Fibroblast of lung (primary cell): ENCODE measurements around the gene CHST11. TPM values are rescaled to one million over a fixed set of nuclear protein-coding genes. Genes with fewer than 3 reads are reported as not detected.

Experiments used
- DNase-seq, 2 donors: peaks; one replicate each; pipeline versions ENCODE4 v3.0.0 to v3.0.0-alpha.2; 2010; ENCODE audit warnings: low read depth in 2 of 2
- H2AFZ ChIP-seq: 2 replicates; pipeline ENCODE4 v1.5.1; 2012; ENCODE audit warnings: low read length, control low read depth, inconsistent platforms
- H3K27ac ChIP-seq: 2 replicates; pipeline ENCODE4 v1.5.1; 2011; ENCODE audit warnings: low read length, control low read depth; ENCODE audit not compliant: insufficient read depth
- H3K27me3 ChIP-seq: 2 replicates; pipeline ENCODE4 v1.5.1; 2011; ENCODE audit warnings: mild to moderate bottlenecking, low read length; ENCODE audit not compliant: control insufficient read depth, insufficient read depth
- H3K36me3 ChIP-seq: 2 replicates; pipeline ENCODE4 v1.5.1; 2011; ENCODE audit warnings: low read length; ENCODE audit not compliant: control insufficient read depth, insufficient read depth
- H3K4me1 ChIP-seq: 2 replicates; pipeline ENCODE4 v1.5.1; 2011; ENCODE audit warnings: low read length; ENCODE audit not compliant: control insufficient read depth, insufficient read depth; ENCODE audit errors: extremely low read depth
- H3K4me2 ChIP-seq: 2 replicates; pipeline ENCODE4 v1.5.1; 2011; ENCODE audit warnings: low read length, control low read depth; ENCODE audit not compliant: insufficient read depth; ENCODE audit errors: extremely low read depth
- H3K4me3 ChIP-seq, 4 experiments: fragments of 200-600 bp in 1 of 4; sonication (generic) in 1 of 4; replicated peaks in 1 of 4; 2 replicates each; pipeline ENCODE4 v1.5.1; 2011 to 2016; ENCODE audit warnings: low read length in 4 of 4, low read depth in 3 of 4, mild to moderate bottlenecking in 3 of 4, control low read depth in 2 of 4, inconsistent platforms in 1 of 4, mixed read lengths in 1 of 4; ENCODE audit not compliant: insufficient read depth in 1 of 4; ENCODE audit errors: control extremely low read depth in 1 of 4
- H3K79me2 ChIP-seq: 2 replicates; pipeline ENCODE4 v1.5.1; 2012; ENCODE audit warnings: mild to moderate bottlenecking, low read length, inconsistent platforms; ENCODE audit not compliant: control insufficient read depth, insufficient read depth
- H3K9ac ChIP-seq: 2 replicates; pipeline ENCODE4 v1.5.1; 2011; ENCODE audit warnings: mild to moderate bottlenecking, low read length, control low read depth; ENCODE audit not compliant: insufficient read depth
- H3K9me3 ChIP-seq: 2 replicates; pipeline ENCODE4 v1.5.1; 2012; ENCODE audit warnings: low read depth, low read length; ENCODE audit not compliant: control insufficient read depth, insufficient read depth
- H4K20me1 ChIP-seq: 2 replicates; pipeline ENCODE4 v1.5.1; 2011; ENCODE audit warnings: low read length; ENCODE audit not compliant: control insufficient read depth, insufficient read depth; ENCODE audit errors: extremely low read depth
- EZH2 ChIP-seq: IDR thresholded peaks from 2 replicates; pipeline ENCODE4 v1.5.1; 2012; ENCODE audit warnings: low read length, control low read depth, mild to moderate bottlenecking; ENCODE audit errors: missing control alignments
- polyA plus RNA-seq, 2 donors: library from polyadenylated mRNA; depleted of rRNA in 1 of 2; stranded (reverse) in 1 of 2; unstranded in 1 of 2; fragments of >200 nt; gene quantifications; 2 replicates each; pipeline ENCODE4 v1.2.1, GENCODE V29; 2011 to 2012; ENCODE audit warnings: missing spikeins in 1 of 2
- total RNA-seq: library from RNA; depleted of rRNA; stranded (reverse); fragments of >200 nt; gene quantifications from 2 replicates; pipeline ENCODE4 v1.2.1, GENCODE V29; 2014
- TF ChIP-seq, protein P1 (sequence below), 2 donors: IDR thresholded peaks in 1 of 2; conservative IDR thresholded peaks in 1 of 2; 1 replicate in 1 of 2; 2 replicates in 1 of 2; pipeline ENCODE4 v1.5.1; 2011 to 2012; ENCODE audit warnings: low read length in 2 of 2, control low read depth in 1 of 2, inconsistent platforms in 1 of 2, low read depth in 1 of 2, mild to moderate bottlenecking in 1 of 2

The CHST11 gene
- total and polyA plus RNA-seq, 2 donors (not counting 1 experiment from before 2014, with no cell fraction given) = 3.5 to 9.1 TPM

GRCh38 chr12:104534857-104535248, 78.1 kb downstream of the CHST11 start:
- no peak overlapping the region for H3K4me2 ChIP-seq
- H3K9ac ChIP-seq = no peak overlapping the region
- no peaks in the 10 kb centered on the region for H3K36me3 ChIP-seq
- DNase-seq = no peak
- no peaks in the 10 kb centered on the region for H4K20me1 ChIP-seq
- H3K4me3 ChIP-seq = no peak overlapping the region
- no peak overlapping the region for H3K27ac ChIP-seq
- H3K4me1 ChIP-seq = no peaks in the 10 kb centered on the region
- no peak overlapping the region for H2AFZ ChIP-seq
- no peaks in the 10 kb centered on the region for H3K27me3 ChIP-seq
- no peaks in the 10 kb centered on the region for H3K9me3 ChIP-seq
- TF ChIP-seq, protein P1, sequence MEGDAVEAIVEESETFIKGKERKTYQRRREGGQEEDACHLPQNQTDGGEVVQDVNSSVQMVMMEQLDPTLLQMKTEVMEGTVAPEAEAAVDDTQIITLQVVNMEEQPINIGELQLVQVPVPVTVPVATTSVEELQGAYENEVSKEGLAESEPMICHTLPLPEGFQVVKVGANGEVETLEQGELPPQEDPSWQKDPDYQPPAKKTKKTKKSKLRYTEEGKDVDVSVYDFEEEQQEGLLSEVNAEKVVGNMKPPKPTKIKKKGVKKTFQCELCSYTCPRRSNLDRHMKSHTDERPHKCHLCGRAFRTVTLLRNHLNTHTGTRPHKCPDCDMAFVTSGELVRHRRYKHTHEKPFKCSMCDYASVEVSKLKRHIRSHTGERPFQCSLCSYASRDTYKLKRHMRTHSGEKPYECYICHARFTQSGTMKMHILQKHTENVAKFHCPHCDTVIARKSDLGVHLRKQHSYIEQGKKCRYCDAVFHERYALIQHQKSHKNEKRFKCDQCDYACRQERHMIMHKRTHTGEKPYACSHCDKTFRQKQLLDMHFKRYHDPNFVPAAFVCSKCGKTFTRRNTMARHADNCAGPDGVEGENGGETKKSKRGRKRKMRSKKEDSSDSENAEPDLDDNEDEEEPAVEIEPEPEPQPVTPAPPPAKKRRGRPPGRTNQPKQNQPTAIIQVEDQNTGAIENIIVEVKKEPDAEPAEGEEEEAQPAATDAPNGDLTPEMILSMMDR (conservative IDR thresholded peaks at IDR 0.05 in 1 of 2, IDR thresholded peaks at IDR 0.05 in 1 of 2; ENCODE audit: low read depth in 1 of 2, low read length in 2 of 2) = no peak
- TF ChIP-seq EZH2 = no peak
- no peaks in the 10 kb centered on the region for H3K79me2 ChIP-seq

DNA sequence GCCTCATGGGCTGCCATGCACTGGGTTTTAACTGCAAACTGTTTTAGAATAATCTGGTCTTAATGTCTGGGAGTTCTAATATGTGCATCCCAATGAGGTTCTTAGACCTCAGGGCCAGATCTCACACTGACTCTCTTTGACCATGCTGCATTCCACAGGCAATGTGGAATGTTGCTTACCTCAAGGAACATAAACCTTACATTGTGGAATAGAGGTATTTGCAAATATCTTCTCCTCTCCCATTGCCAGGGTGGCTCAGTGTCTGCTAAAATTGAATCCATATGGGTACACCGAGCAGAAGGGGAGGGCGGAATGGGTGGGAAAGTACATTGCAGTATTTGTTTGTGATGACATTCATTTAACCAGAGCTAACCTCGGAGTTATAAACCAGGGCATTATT, 78.6 kb downstream of the CHST11 start:
- Histone ChIP-seq H3K4me2 (no peak overlapping the region), H3K27me3 (no peaks in the 10 kb centered on the region), H3K4me3 (no peak overlapping the region), H3K9ac (no peak overlapping the region), H3K27ac (no peak overlapping the region), H3K79me2 (no peaks in the 10 kb centered on the region), H3K4me1 (no peaks in the 10 kb centered on the region), H4K20me1 (no peaks in the 10 kb centered on the region), H3K36me3 (no peaks in the 10 kb centered on the region), H3K9me3 (no peaks in the 10 kb centered on the region), H2AFZ (no peak overlapping the region)
- TF ChIP-seq, protein P1 (conservative IDR thresholded peaks at IDR 0.05 in 1 of 2, IDR thresholded peaks at IDR 0.05 in 1 of 2; ENCODE audit: low read depth in 1 of 2, low read length in 2 of 2) = no peak
- TF ChIP-seq EZH2 = no peak
- DNase-seq = peak in 1 of 2 donors; percentile 62

DNA sequence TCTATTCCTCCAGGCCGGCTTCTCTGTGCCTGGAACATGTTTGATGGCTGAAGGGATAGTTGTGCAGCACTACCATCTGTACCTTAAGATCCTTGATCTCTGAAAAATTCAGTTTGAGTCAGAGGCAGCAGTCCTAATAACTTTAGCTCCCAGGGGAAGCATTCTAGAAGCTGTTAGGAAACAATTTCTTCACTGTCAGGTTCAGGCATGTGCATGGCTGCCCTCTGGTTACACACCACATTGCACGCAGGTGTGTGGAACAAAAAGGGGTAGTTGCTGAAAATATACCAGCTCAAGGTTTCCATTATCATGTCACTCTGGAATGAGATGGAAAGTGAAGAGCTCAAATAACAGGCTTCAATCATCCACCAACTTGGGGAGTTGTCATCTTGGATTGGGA, 80.1 kb downstream of the CHST11 start:
- Histone ChIP-seq H4K20me1 (no peaks in the 10 kb centered on the region), H3K27me3 (no peaks in the 10 kb centered on the region), H3K36me3 (no peaks in the 10 kb centered on the region), H3K27ac (no peak overlapping the region), H3K79me2 (no peaks in the 10 kb centered on the region), H3K4me1 (no peaks in the 10 kb centered on the region), H3K4me3 (no peak overlapping the region), H2AFZ (no peak overlapping the region), H3K9me3 (no peaks in the 10 kb centered on the region), H3K9ac (no peak overlapping the region), H3K4me2 (no peak overlapping the region)
- DNase-seq = no peak
- TF ChIP-seq, protein P1 (conservative IDR thresholded peaks at IDR 0.05 in 1 of 2, IDR thresholded peaks at IDR 0.05 in 1 of 2; ENCODE audit: low read depth in 1 of 2, low read length in 2 of 2) = no peak
- no peak for TF ChIP-seq EZH2
